GM12878 (cell line): ENCODE results near the gene DBX2. TPM values are rescaled to one million over a fixed set of nuclear protein-coding genes. Genes with fewer than 3 reads are reported as not detected.
"Not testable (repeated sequence)": the region's sequence is repeated elsewhere in the genome, so short reads cannot be mapped to it uniquely, and the experiment has no call there.

Experiments used
- ATAC-seq: fragments of 200-7000 bp; cut with Tn5 transposase; 3 replicates; pipeline ENCODE4 v1.9.1; 2020; ENCODE audit warnings: mild to moderate bottlenecking, moderate library complexity
- BruUV-seq: library from RNA; stranded (reverse); fragments of 400-500 nt; replicated peaks from 2 replicates; lab custom pipeline; 2021; lab: Mats Ljungman, UMichigan
- CTCF ChIA-PET: fragments of 300-600 bp; sonication (Branson Sonifier 250); formaldehyde crosslinking; extraction: SDS; loops from one replicate; lab custom pipeline; 2021; ENCODE audit warnings: inconsistent platforms; lab: Yijun Ruan, JAX
- POLR2A ChIA-PET: fragments of 350-600 bp; formaldehyde crosslinking; extraction: SDS; loops from one replicate; lab custom pipeline; 2021; ENCODE audit warnings: inconsistent platforms; lab: Charles Lee
- RAD21 ChIA-PET: fragments of 300-600 bp; sonication (Branson Sonifier 250); formaldehyde crosslinking; loops from one replicate; lab custom pipeline; 2023; ENCODE audit warnings: antibody characterized with exemption; ENCODE audit not compliant: unreplicated experiment; lab: Charles Lee
- SMC1A ChIA-PET: fragments of 300-600 bp; sonication (Branson Sonifier 250); formaldehyde crosslinking; loops from one replicate; lab custom pipeline; 2023; ENCODE audit not compliant: unreplicated experiment, uncharacterized antibody; lab: Charles Lee
- DNase-seq: peaks from one replicate; pipeline ENCODE4 v3.0.0-alpha.2; 2011; ENCODE audit warnings: low read depth, low spot score
- FAIRE-seq: peaks from 3 replicates; lab custom pipeline; 2011; peaks lifted over from hg19 to GRCh38; lab: Jason Lieb, UNC
- H2AFZ ChIP-seq: 2 replicates; pipeline ENCODE4 v1.6.0; 2011; ENCODE audit warnings: low read depth, low read length, control low read depth; ENCODE audit not compliant: control insufficient read depth
- H3K27ac ChIP-seq: 2 replicates; pipeline ENCODE4 v1.5.1; 2011; ENCODE audit warnings: control low read depth; ENCODE audit not compliant: control insufficient read depth, insufficient read depth
- H3K27me3 ChIP-seq, 2 experiments: replicated peaks in 1 of 2; 2 replicates each; pipeline versions ENCODE4 v1.6.0 to v1.6.1; 2011; ENCODE audit warnings: low read length in 1 of 2; ENCODE audit not compliant: control insufficient read depth in 2 of 2, insufficient read depth in 2 of 2
- H3K36me3 ChIP-seq, 2 experiments: 2 replicates each; pipeline ENCODE4 v1.5.1; 2011; ENCODE audit warnings: low read length in 1 of 2; ENCODE audit not compliant: control insufficient read depth in 2 of 2, insufficient read depth in 2 of 2
- H3K4me1 ChIP-seq: 2 replicates; pipeline ENCODE4 v1.6.1; 2011; ENCODE audit warnings: mild to moderate bottlenecking, low read length, moderate library complexity, mixed read lengths; ENCODE audit not compliant: control insufficient read depth, insufficient read depth
- H3K4me2 ChIP-seq: 2 replicates; pipeline ENCODE4 v1.6.0; 2011; ENCODE audit warnings: control low read depth; ENCODE audit not compliant: control insufficient read depth, insufficient read depth
- H3K4me3 ChIP-seq: fragments of 200-600 bp; sonication (generic); 2 replicates; pipeline ENCODE4 v1.5.1; 2016
- H3K79me2 ChIP-seq: 2 replicates; pipeline ENCODE4 v1.6.0; 2011; ENCODE audit warnings: low read length; ENCODE audit not compliant: control insufficient read depth, insufficient read depth
- H3K9ac ChIP-seq: 2 replicates; pipeline ENCODE4 v1.8.0; 2011; ENCODE audit warnings: low read length, control low read depth, mixed read lengths; ENCODE audit not compliant: control insufficient read depth, insufficient read depth
- H3K9me3 ChIP-seq: replicated peaks from 3 replicates; pipeline ENCODE4 v1.5.1; 2011; ENCODE audit warnings: mild to moderate bottlenecking, low read length; ENCODE audit not compliant: control insufficient read depth, insufficient read depth
- H4K20me1 ChIP-seq: 2 replicates; pipeline ENCODE4 v1.6.0; 2011; ENCODE audit not compliant: control insufficient read depth, insufficient read depth
- BCL11A ChIP-seq: IDR thresholded peaks from 2 replicates; pipeline ENCODE4 v1.6.1; 2011; ENCODE audit warnings: low read depth, low read length
- POLR2AphosphoS2 ChIP-seq: IDR thresholded peaks from 2 replicates; pipeline ENCODE4 v1.6.1; 2011; ENCODE audit warnings: low read depth, mild to moderate bottlenecking, low read length, improper control_type of control experiment, moderate library complexity
- SREBF2 ChIP-seq: IDR thresholded peaks from 2 replicates; pipeline ENCODE4 v1.6.1; 2012; ENCODE audit warnings: mild to moderate bottlenecking, low read length
- WGBS: methylation state at CpG from one replicate; pipeline ENCODE4 v1.1.6; 2016; ENCODE audit warnings: low lambda C conversion rate; ENCODE audit not compliant: insufficient replicate concordance, insufficient coverage; ENCODE audit errors: missing lambda C conversion rate; 5-methylcytosine and 5-hydroxymethylcytosine counted together
- in situ Hi-C: fragments of 300-500 bp; cut with MboI; formaldehyde crosslinking; loops from 9 replicates; pipeline ENCODE4 v1.14.3; 2018; ENCODE audit warnings: mixed read lengths
- intact Hi-C: fragments of 100-400 bp; cut with micrococcal nuclease; formaldehyde crosslinking; loops from one replicate; pipeline ENCODE4 v1.14.2; 2022; ENCODE audit not compliant: unreplicated experiment
- polyA plus RNA-seq, 11 experiments: library from polyadenylated mRNA; depleted of rRNA in 4 of 11; unstranded in 6 of 11; stranded (reverse) in 5 of 11; fragments of >200 nt; fragmentation: Nextera tagmentation in 4 of 11; fragmentation: Illumina TruSeq in 1 of 11; extraction: Ambion mirVana in 4 of 11; extraction: Trizol in 1 of 11; gene quantifications; 1 replicate in 1 of 11; 2 replicates in 10 of 11; pipeline versions ENCODE4 v1.2.1 to v1.2.3, GENCODE V29; 2011 to 2016; ENCODE audit warnings: inconsistent platforms in 2 of 11, missing spikeins in 2 of 11, low read depth in 1 of 11
- total RNA-seq, 4 experiments: library from RNA; depleted of rRNA in 3 of 4; stranded (reverse); fragments of >200 nt in 3 of 4; fragmentation: Illumina TruSeq in 1 of 4; extraction: Trizol in 1 of 4; gene quantifications; 2 replicates each; pipeline versions ENCODE4 v1.2.1 to v1.2.3, GENCODE V29; 2013 to 2021
- TF ChIP-seq, protein P1 (sequence below): IDR thresholded peaks from 2 replicates; pipeline ENCODE4 v1.6.1; 2012; ENCODE audit warnings: improper control_type of control experiment, low read depth, low read length; ENCODE audit not compliant: insufficient replicate concordance

Gene DBX2
- total and polyA plus RNA-seq, 10 of the 15 experiments (the other 5 are each of a cell fraction or from before 2014, with no cell fraction given) = not detected

DNA sequence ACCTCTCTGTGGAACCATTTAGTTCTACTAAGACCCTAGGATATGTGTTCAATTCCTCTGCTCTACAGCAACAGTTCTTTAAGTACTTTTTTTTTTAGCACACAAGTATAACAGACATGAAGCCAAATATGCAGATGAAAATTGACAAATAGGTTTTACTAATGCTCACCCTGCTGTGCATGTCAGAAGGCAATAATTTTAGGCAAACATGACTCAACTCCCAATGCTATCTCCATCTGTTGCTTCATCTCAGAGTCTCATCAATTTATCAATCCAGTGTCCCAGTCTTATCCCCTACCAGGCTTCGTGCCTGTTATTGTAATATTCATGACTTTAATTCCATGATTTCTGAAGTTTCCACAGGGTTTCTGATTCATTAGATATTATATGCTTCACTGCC lies 57.7 kb downstream of the DBX2 start:
- RAD21 ChIA-PET = no interaction called here
- WGBS = 5% methylated on average over 1 of the region's 1 CpG
- Histone ChIP-seq H3K4me2 (no peak overlapping the region), H3K4me3 (no peak overlapping the region), H3K27ac (no peak overlapping the region), H3K4me1 (no peaks in the 10 kb centered on the region), H2AFZ (no peak overlapping the region), H3K36me3 (no peaks in the 10 kb centered on the region), H4K20me1 (no peaks in the 10 kb centered on the region), H3K9ac (no peak overlapping the region), H3K79me2 (no peaks in the 10 kb centered on the region), H3K9me3 (no peaks in the 10 kb centered on the region), H3K27me3 (no peaks in the 10 kb centered on the region)
- in situ Hi-C loops = no loop called here
- CTCF ChIA-PET = interaction anchor here (1.0 to 1.4 kb wide), 2 partner anchors 10 to 15 kb away, joined by 3 to 4 read pairs; no protein-coding TSS in a partner anchor
- POLR2A ChIA-PET = no interaction called here
- TF ChIP-seq, protein P1, sequence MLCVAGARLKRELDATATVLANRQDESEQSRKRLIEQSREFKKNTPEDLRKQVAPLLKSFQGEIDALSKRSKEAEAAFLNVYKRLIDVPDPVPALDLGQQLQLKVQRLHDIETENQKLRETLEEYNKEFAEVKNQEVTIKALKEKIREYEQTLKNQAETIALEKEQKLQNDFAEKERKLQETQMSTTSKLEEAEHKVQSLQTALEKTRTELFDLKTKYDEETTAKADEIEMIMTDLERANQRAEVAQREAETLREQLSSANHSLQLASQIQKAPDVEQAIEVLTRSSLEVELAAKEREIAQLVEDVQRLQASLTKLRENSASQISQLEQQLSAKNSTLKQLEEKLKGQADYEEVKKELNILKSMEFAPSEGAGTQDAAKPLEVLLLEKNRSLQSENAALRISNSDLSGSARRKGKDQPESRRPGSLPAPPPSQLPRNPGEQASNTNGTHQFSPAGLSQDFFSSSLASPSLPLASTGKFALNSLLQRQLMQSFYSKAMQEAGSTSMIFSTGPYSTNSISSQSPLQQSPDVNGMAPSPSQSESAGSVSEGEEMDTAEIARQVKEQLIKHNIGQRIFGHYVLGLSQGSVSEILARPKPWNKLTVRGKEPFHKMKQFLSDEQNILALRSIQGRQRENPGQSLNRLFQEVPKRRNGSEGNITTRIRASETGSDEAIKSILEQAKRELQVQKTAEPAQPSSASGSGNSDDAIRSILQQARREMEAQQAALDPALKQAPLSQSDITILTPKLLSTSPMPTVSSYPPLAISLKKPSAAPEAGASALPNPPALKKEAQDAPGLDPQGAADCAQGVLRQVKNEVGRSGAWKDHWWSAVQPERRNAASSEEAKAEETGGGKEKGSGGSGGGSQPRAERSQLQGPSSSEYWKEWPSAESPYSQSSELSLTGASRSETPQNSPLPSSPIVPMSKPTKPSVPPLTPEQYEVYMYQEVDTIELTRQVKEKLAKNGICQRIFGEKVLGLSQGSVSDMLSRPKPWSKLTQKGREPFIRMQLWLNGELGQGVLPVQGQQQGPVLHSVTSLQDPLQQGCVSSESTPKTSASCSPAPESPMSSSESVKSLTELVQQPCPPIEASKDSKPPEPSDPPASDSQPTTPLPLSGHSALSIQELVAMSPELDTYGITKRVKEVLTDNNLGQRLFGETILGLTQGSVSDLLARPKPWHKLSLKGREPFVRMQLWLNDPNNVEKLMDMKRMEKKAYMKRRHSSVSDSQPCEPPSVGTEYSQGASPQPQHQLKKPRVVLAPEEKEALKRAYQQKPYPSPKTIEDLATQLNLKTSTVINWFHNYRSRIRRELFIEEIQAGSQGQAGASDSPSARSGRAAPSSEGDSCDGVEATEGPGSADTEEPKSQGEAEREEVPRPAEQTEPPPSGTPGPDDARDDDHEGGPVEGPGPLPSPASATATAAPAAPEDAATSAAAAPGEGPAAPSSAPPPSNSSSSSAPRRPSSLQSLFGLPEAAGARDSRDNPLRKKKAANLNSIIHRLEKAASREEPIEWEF = no peak
- no peak for TF ChIP-seq POLR2AphosphoS2
- no peak for TF ChIP-seq BCL11A
- no peak for TF ChIP-seq SREBF2
- ATAC-seq = no peak
- intact Hi-C loops = no loop called here
- SMC1A ChIA-PET = no interaction called here
- BruUV-seq = no TSS peak
- DNase-seq = no peak
- no peak for FAIRE-seq

GRCh38 chr12:44984863-44985262 lies 66.0 kb downstream of the DBX2 start:
- intact Hi-C loops, FAIRE-seq, SMC1A ChIA-PET, H3K4me3 ChIP-seq, ATAC-seq, CTCF ChIA-PET, H3K9ac ChIP-seq, POLR2A ChIA-PET, H3K36me3 ChIP-seq, H3K27ac ChIP-seq, RAD21 ChIA-PET, H3K79me2 ChIP-seq, H3K4me2 ChIP-seq, H4K20me1 ChIP-seq, H2AFZ ChIP-seq, BruUV-seq, in situ Hi-C loops, H3K4me1 ChIP-seq, H3K27me3 ChIP-seq, H3K9me3 ChIP-seq, DNase-seq: not testable (repeated sequence)
- 65% methylated on average over 10 of the region's 10 CpGs for WGBS
